ENCODE measurements around the gene RPL3. TPM values are rescaled to one million over a fixed set of nuclear protein-coding genes. Genes with fewer than 3 reads are reported as not detected.

RPL3 gene
- polyA plus RNA-seq, 3 donors from 2014 or later, result 1,935 to 2,618 (median 1,953) TPM

GRCh38 chr22:39308614-39309363, 10.6 kb downstream of the RPL3 start:
- DNase-seq, result no peak
- H3K36me3 Mint-ChIP-seq, result peaks cover 5 to 22% (median 6%) of the 10 kb centered on the region in 3 donors
- H3K4me3 Mint-ChIP-seq, result peak overlapping the region in 1 of 5 donors; percentile 7
- peaks cover 0 to 18% of the 10 kb centered on the region in 2 donors for H3K4me1 Mint-ChIP-seq
- peaks cover 0 to 6% (median 3%) of the 10 kb centered on the region in 3 donors for H3K27me3 Mint-ChIP-seq (ENCODE audit: low read depth in 3 of 3)
- H3K9me3 Mint-ChIP-seq, result no peaks in the 10 kb centered on the region
- peak overlapping the region in 2 of 6 donors; percentile 11 to 24 for H3K27ac Mint-ChIP-seq

DNA sequence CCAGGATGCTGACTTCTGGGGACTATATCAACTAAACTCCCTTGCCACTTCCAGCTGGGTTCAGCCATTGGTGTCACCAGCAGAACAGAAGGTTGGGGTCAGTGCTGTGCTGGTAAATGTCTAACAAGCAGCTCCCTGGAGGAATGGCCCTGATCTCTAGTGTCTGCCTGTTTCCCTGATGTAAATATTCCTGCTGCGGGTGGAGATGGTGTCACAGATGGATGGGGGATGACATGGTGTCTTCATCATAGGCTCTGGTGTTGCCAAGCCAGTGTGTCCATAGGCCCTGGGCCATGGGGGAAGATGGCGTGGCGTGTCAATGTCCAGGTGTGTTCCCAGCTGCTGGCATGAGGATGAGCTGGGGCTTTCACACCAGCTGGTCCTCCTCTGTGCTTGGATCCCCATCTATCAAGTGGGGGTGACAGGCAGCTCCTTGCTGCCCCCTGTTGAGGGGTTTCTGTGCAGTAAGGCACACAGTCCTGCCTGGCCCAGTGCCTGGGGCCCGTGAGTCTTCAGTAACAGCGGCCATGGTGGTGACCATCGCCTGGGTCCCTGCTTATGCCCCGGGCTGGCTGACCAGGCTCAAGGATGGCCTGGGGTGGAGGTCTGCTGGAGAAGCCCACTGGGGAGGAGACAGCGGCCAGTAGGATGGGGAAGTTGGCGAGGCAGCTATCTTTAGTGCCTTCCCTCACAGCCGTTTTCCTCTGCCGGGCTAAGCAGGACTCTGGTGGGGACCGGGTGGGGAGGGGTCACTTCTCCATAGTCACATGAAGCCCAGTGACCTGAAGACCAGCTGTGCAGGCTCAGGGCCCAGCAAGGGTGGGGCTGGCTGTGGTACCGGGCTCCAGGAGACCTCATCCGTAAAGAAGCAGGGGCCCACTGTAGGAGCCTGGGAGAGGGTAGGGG, 12.7 kb downstream of the RPL3 start:
- H3K27me3 Mint-ChIP-seq (ENCODE audit: low read depth in 3 of 3), result peaks cover 0 to 5% (median 3%) of the 10 kb centered on the region in 3 donors
- DNase-seq, result peak in 1 of 3 donors; percentile 42
- no peak overlapping the region for H3K4me3 Mint-ChIP-seq
- H3K27ac Mint-ChIP-seq, result peak overlapping the region in 1 of 6 donors; percentile 1
- H3K9me3 Mint-ChIP-seq, result no peaks in the 10 kb centered on the region
- H3K36me3 Mint-ChIP-seq, result peaks cover 0 to 4% (median 0%) of the 10 kb centered on the region in 3 donors
- peaks cover 0 to 14% of the 10 kb centered on the region in 2 donors for H3K4me1 Mint-ChIP-seq

- peaks cover 11 to 25% of the 10 kb centered on the region in 2 donors for H3K4me1 Mint-ChIP-seq
- peaks cover 2 to 6% (median 3%) of the 10 kb centered on the region in 3 donors for H3K27me3 Mint-ChIP-seq (ENCODE audit: low read depth in 3 of 3)
- H3K36me3 Mint-ChIP-seq, result no peaks in the 10 kb centered on the region
- no peak overlapping the region for H3K27ac Mint-ChIP-seq
- no peaks in the 10 kb centered on the region for H3K9me3 Mint-ChIP-seq
- no peak overlapping the region for H3K4me3 Mint-ChIP-seq
- DNase-seq, result no peak
Measured at GRCh38 chr22:39303892-39304671, 15.3 kb downstream of the RPL3 start.

- Mint-ChIP-seq H3K4me1 (peaks cover 11 to 18% of the 10 kb centered on the region in 2 donors), H3K36me3 (no peaks in the 10 kb centered on the region), H3K9me3 (no peaks in the 10 kb centered on the region), H3K27ac (peak overlapping the region in 1 of 6 donors; percentile 11), H3K27me3 (ENCODE audit: low read depth in 3 of 3) (peaks cover 2 to 6% (median 5%) of the 10 kb centered on the region in 3 donors), H3K4me3 (no peak overlapping the region)
- DNase-seq, result no peak
Measured at GRCh38 chr22:39303358-39303757, 16.1 kb downstream of the RPL3 start.

DNA sequence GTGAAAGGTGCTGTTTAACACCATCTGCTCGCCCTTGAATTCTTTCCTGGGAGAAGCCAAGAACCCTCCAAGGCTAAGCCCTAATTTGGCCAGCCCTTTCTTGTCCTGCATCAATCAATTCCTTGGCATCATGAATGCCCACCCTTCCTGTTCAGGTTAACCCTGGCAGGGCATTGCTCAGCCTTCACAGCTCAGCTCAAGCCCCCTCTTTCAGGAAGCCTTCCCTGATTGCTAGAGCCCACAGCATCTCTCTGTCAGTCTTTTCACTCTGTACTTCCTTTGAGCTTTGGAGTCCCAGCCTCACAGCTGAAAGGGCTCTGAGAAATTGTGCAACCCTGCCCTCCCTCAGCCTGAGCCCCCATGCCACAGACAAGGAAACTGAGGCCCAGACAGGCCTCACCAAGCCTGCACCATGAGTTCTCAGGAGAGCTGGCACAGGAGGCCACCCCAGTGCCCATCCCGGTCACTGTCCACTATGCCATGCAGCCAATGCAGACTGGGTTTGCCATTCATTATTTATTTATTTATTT, 16.9 kb downstream of the RPL3 start:
- Mint-ChIP-seq H3K27ac (peak overlapping the region in 1 of 6 donors; percentile 21), H3K36me3 (no peaks in the 10 kb centered on the region), H3K9me3 (no peaks in the 10 kb centered on the region), H3K27me3 (ENCODE audit: low read depth in 3 of 3) (peaks cover 4 to 6% (median 5%) of the 10 kb centered on the region in 3 donors), H3K4me1 (peaks cover 11 to 21% of the 10 kb centered on the region in 2 donors), H3K4me3 (no peak overlapping the region)
- DNase-seq, result no peak

DNA sequence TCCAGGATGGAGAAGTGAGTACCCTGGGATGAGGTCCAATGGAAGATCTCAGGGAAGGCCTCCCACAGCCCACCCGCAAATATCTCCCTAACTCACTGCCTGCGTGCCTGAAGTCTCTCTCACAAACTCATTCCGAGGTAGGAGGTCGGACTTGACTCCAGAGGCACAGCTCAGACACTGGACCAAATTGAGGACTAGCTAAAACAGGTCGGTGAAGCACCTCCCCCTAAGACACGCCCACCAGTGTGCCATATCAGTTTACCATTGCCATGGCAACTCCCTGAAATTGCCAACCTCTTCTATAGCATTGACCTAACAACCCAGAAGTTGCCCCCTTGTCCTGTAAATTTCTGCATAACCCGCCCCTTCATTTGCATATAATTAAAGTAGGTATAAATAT, 17.5 kb downstream of the RPL3 start:
- Mint-ChIP-seq H3K36me3 (no peaks in the 10 kb centered on the region), H3K9me3 (no peaks in the 10 kb centered on the region), H3K27ac (no peak overlapping the region), H3K4me1 (peaks cover 11 to 21% of the 10 kb centered on the region in 2 donors), H3K27me3 (ENCODE audit: low read depth in 3 of 3) (peaks cover 4 to 6% (median 5%) of the 10 kb centered on the region in 3 donors), H3K4me3 (no peak overlapping the region)
- DNase-seq, result no peak

GRCh38 chr22:39301108-39301507, 18.3 kb downstream of the RPL3 start:
- Mint-ChIP-seq H3K27ac (no peak overlapping the region), H3K4me3 (no peak overlapping the region), H3K36me3 (no peaks in the 10 kb centered on the region), H3K27me3 (ENCODE audit: low read depth in 3 of 3) (peaks cover 5 to 8% (median 7%) of the 10 kb centered on the region in 3 donors), H3K9me3 (no peaks in the 10 kb centered on the region), H3K4me1 (peaks cover 11 to 21% of the 10 kb centered on the region in 2 donors)
- DNase-seq, result no peak

- Mint-ChIP-seq H3K27me3 (ENCODE audit: low read depth in 3 of 3) (peaks cover 5 to 8% (median 7%) of the 10 kb centered on the region in 3 donors), H3K4me1 (peaks cover 11 to 21% of the 10 kb centered on the region in 2 donors), H3K36me3 (no peaks in the 10 kb centered on the region), H3K9me3 (no peaks in the 10 kb centered on the region), H3K4me3 (peak overlapping the region in 3 of 5 donors; percentile 7 to 49 (median 13)), H3K27ac (peak overlapping the region in 2 of 6 donors; percentile 28 to 46)
- DNase-seq, result no peak
Measured at GRCh38 chr22:39300186-39300830, 19.1 kb downstream of the RPL3 start.

DNA sequence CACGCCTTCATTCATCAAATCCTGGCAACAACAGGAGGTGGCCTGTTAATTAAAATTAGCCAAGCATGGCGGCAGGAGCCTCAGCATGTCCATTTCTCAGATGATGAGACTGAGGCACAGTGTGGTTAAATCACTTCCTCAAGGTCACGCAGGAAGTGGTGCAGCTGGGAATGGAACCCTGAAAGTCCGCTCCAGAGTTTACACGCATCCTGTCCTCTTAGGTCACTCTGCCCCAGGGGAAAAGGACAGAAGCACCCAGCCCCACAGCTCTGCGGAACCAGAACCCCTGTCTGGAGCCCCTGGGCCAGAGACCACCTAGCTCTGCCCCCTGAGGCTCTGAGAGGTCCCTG, 19.6 kb downstream of the RPL3 start:
- no peak for DNase-seq
- Mint-ChIP-seq H3K27me3 (ENCODE audit: low read depth in 3 of 3) (peaks cover 5 to 8% (median 7%) of the 10 kb centered on the region in 3 donors), H3K4me3 (peak overlapping the region in 2 of 5 donors; percentile 7 to 49), H3K27ac (peak overlapping the region in 1 of 6 donors; percentile 46), H3K36me3 (no peaks in the 10 kb centered on the region), H3K4me1 (peaks cover 11 to 21% of the 10 kb centered on the region in 2 donors), H3K9me3 (no peaks in the 10 kb centered on the region)

GRCh38 chr22:39298241-39298987, 21.0 kb downstream of the RPL3 start:
- peak overlapping the region in 1 of 6 donors; percentile 28 for H3K27ac Mint-ChIP-seq
- no peaks in the 10 kb centered on the region for H3K9me3 Mint-ChIP-seq
- peaks cover 11 to 21% of the 10 kb centered on the region in 2 donors for H3K4me1 Mint-ChIP-seq
- no peak for DNase-seq
- H3K4me3 Mint-ChIP-seq, result no peak overlapping the region
- H3K36me3 Mint-ChIP-seq, result no peaks in the 10 kb centered on the region
- H3K27me3 Mint-ChIP-seq (ENCODE audit: low read depth in 3 of 3), result peaks cover 5 to 11% (median 7%) of the 10 kb centered on the region in 3 donors

GRCh38 chr22:39297490-39298240, 21.8 kb downstream of the RPL3 start:
- H3K27ac Mint-ChIP-seq, result peak overlapping the region in 1 of 6 donors; percentile 28
- no peak for DNase-seq
- no peaks in the 10 kb centered on the region for H3K9me3 Mint-ChIP-seq
- H3K4me1 Mint-ChIP-seq, result peaks cover 11 to 21% of the 10 kb centered on the region in 2 donors
- H3K27me3 Mint-ChIP-seq (ENCODE audit: low read depth in 3 of 3), result peaks cover 5 to 11% (median 7%) of the 10 kb centered on the region in 3 donors
- no peaks in the 10 kb centered on the region for H3K36me3 Mint-ChIP-seq
- no peak overlapping the region for H3K4me3 Mint-ChIP-seq

All from immature natural killer cell (primary cell).